Stimulated activated CD8-positive, alpha-beta memory T cell treated with anti-CD3 and anti-CD28 coated beads, Interleukin-15, amount 100 ng/mL, for 1 hour (primary cell): ENCODE data around the gene STXBP5L.
"Not testable (repeated sequence)": the region's sequence is repeated elsewhere in the genome, so short reads cannot be mapped to it uniquely, and the experiment has no call there.

Experiments
- DNase-seq: peaks from one replicate; pipeline ENCODE4 v3.0.0-alpha.2; 2020; ENCODE audit warnings: low read depth

Gene STXBP5L

GRCh38 chr3:121430664-121431215 lies 522.7 kb downstream of the STXBP5L start:
- DNase-seq, result no peak

- peak; percentile 5 for DNase-seq
Measured at GRCh38 chr3:121431726-121432517, 523.9 kb downstream of the STXBP5L start.

- DNase-seq, result no peak
Measured at GRCh38 chr3:121436074-121436473, 528.1 kb downstream of the STXBP5L start.

GRCh38 chr3:121436641-121437040 lies 528.6 kb downstream of the STXBP5L start:
- DNase-seq, result no peak

- DNase-seq, result no peak
Measured at GRCh38 chr3:121443456-121443855, 535.5 kb downstream of the STXBP5L start.

- not testable (repeated sequence) for DNase-seq
Measured at GRCh38 chr3:121451752-121452151, 543.7 kb downstream of the STXBP5L start.

- no peak for DNase-seq
Measured at GRCh38 chr3:121462565-121462964, 554.6 kb downstream of the STXBP5L start.

- no peak for DNase-seq
Measured at GRCh38 chr3:121463745-121464144, 555.7 kb downstream of the STXBP5L start.

- DNase-seq, result no peak
Measured at GRCh38 chr3:121467085-121467484, 559.1 kb downstream of the STXBP5L start.

GRCh38 chr3:121473001-121473400 lies 565.0 kb downstream of the STXBP5L start:
- DNase-seq, result no peak
